GM18951 (cell line): ENCODE data around the gene SHISA9.
"Not testable (repeated sequence)": the region's sequence is repeated elsewhere in the genome, so short reads cannot be mapped to it uniquely, and the experiment has no call there.

Source experiments
- POLR2A ChIP-seq: IDR thresholded peaks from 4 replicates; pipeline ENCODE4 v1.6.1; 2011; ENCODE audit warnings: mild to moderate bottlenecking; ENCODE audit not compliant: insufficient read length, insufficient read depth; ENCODE audit errors: extremely low read depth
- in situ Hi-C: fragments of 300-500 bp; cut with MboI; formaldehyde crosslinking; loops from one replicate; pipeline ENCODE4 v1.12.0; 2022; ENCODE audit warnings: low sequenced_read_pairs, mixed read lengths, inconsistent platforms; ENCODE audit not compliant: unreplicated experiment

SHISA9 gene

GRCh38 chr16:12903407-12904328 lies 2.3 kb downstream of the SHISA9 start:
- TF ChIP-seq POLR2A = no peak
- in situ Hi-C loops = no loop called here

GRCh38 chr16:12904329-12904671 lies 2.9 kb downstream of the SHISA9 start:
- TF ChIP-seq POLR2A = no peak
- in situ Hi-C loops = no loop called here

- no peak for TF ChIP-seq POLR2A
- in situ Hi-C loops = no loop called here
These were observed 4.9 kb downstream of the SHISA9 start for GRCh38 chr16:12906271-12906670.

GRCh38 chr16:12906765-12907516 lies 5.5 kb downstream of the SHISA9 start:
- in situ Hi-C loops = no loop called here
- no peak for TF ChIP-seq POLR2A

GRCh38 chr16:12907670-12908233 lies 6.4 kb downstream of the SHISA9 start:
- TF ChIP-seq POLR2A = no peak
- in situ Hi-C loops = no loop called here

- TF ChIP-seq POLR2A = no peak
- in situ Hi-C loops = no loop called here
These were observed 15.8 kb downstream of the SHISA9 start for GRCh38 chr16:12917246-12917645.

- in situ Hi-C loops = no loop called here
- no peak for TF ChIP-seq POLR2A
These were observed 16.3 kb downstream of the SHISA9 start for GRCh38 chr16:12917653-12918052.

- no peak for TF ChIP-seq POLR2A
- in situ Hi-C loops = no loop called here
These were observed 19.3 kb downstream of the SHISA9 start for GRCh38 chr16:12920739-12921138.

GRCh38 chr16:12923640-12924039 lies 22.2 kb downstream of the SHISA9 start:
- in situ Hi-C loops = not testable (repeated sequence)

GRCh38 chr16:12925026-12925800 lies 23.8 kb downstream of the SHISA9 start:
- TF ChIP-seq POLR2A = no peak
- in situ Hi-C loops = no loop called here

- in situ Hi-C loops = no loop called here
- TF ChIP-seq POLR2A = no peak
These were observed 26.2 kb downstream of the SHISA9 start for GRCh38 chr16:12927591-12927990.

- no peak for TF ChIP-seq POLR2A
- in situ Hi-C loops = no loop called here
These were observed 29.5 kb downstream of the SHISA9 start for GRCh38 chr16:12930881-12931280.

- in situ Hi-C loops = no loop called here
- TF ChIP-seq POLR2A = no peak
These were observed 35.0 kb downstream of the SHISA9 start for GRCh38 chr16:12936391-12936790.

- in situ Hi-C loops = no loop called here
- TF ChIP-seq POLR2A = no peak
These were observed 40.5 kb downstream of the SHISA9 start for GRCh38 chr16:12941896-12942295.
